SU-DHL-6 (cell line): ENCODE data around the gene HSPA12A.

ENCODE experiments used
- H2AFZ ChIP-seq: fragments of 200-600 bp; sonication (generic); 2 replicates; pipeline ENCODE4 v1.6.1; 2014; ENCODE audit warnings: low read depth, mild to moderate bottlenecking, moderate library complexity, mixed read lengths, antibody characterized with exemption, low read length; ENCODE audit not compliant: severe bottlenecking
- H3F3A ChIP-seq: fragments of 200-600 bp; shearing (Covaris generic); 2 replicates; pipeline ENCODE4 v1.6.0; 2016; ENCODE audit warnings: antibody characterized with exemption, mild to moderate bottlenecking; ENCODE audit not compliant: insufficient read depth
- H3K27ac ChIP-seq: fragments of 200-600 bp; sonication (generic); 2 replicates; pipeline ENCODE4 v1.5.1; 2016; ENCODE audit warnings: low read depth, mild to moderate bottlenecking, low read length, moderate library complexity, mixed read lengths
- H3K27me3 ChIP-seq: fragments of 200-600 bp; sonication (generic), shearing (Covaris generic); 2 replicates; pipeline ENCODE4 v1.6.0; 2014; ENCODE audit warnings: mild to moderate bottlenecking, low read length
- H3K36me3 ChIP-seq: fragments of 200-600 bp; sonication (generic); 2 replicates; pipeline ENCODE4 v1.6.1; 2014; ENCODE audit warnings: mild to moderate bottlenecking, low read length, mixed read lengths
- H3K4me2 ChIP-seq: fragments of 300-600, 200-600 bp; shearing (Covaris generic), sonication (generic); 2 replicates; pipeline ENCODE4 v1.6.0; 2014; ENCODE audit warnings: low read length, low read depth, mild to moderate bottlenecking; ENCODE audit not compliant: poor library complexity, severe bottlenecking
- H3K4me3 ChIP-seq: fragments of 200-600 bp; sonication (generic); 2 replicates; pipeline ENCODE4 v1.5.1; 2014; ENCODE audit warnings: antibody characterized with exemption, low read length, mild to moderate bottlenecking, mixed read lengths; ENCODE audit not compliant: insufficient read depth, poor library complexity, severe bottlenecking
- H3K79me2 ChIP-seq: fragments of 200-600 bp; sonication (generic); 2 replicates; pipeline ENCODE4 v1.6.1; 2014; ENCODE audit warnings: mild to moderate bottlenecking, low read length, moderate library complexity; ENCODE audit not compliant: insufficient read depth
- H3K9ac ChIP-seq: fragments of 200-600 bp; sonication (generic); 2 replicates; pipeline ENCODE4 v1.7.0; 2014; ENCODE audit warnings: mild to moderate bottlenecking, low read length
- H3K9me2 ChIP-seq: fragments of 200-600 bp; sonication (generic); replicated peaks from 2 replicates; pipeline ENCODE4 v1.6.1; 2014; ENCODE audit warnings: low read length; ENCODE audit not compliant: insufficient read depth
- H3K9me3 ChIP-seq: fragments of 200-600 bp; sonication (generic); 2 replicates; pipeline ENCODE4 v1.6.1; 2014; ENCODE audit warnings: low read length, mixed read lengths; ENCODE audit not compliant: insufficient read depth
- H4K20me1 ChIP-seq: fragments of 200-600 bp; sonication (generic); 2 replicates; pipeline ENCODE4 v1.6.1; 2014; ENCODE audit warnings: low read depth, mild to moderate bottlenecking, antibody characterized with exemption, low read length, moderate library complexity, mixed read lengths
- EZH2phosphoT487 ChIP-seq: fragments of 200-600 bp; sonication (generic), shearing (Covaris generic); conservative IDR thresholded peaks from 2 replicates; pipeline ENCODE4 v1.6.1; 2018; ENCODE audit warnings: mild to moderate bottlenecking, antibody characterized with exemption, low read length, moderate library complexity, mixed read lengths
- TF ChIP-seq, protein P1 (sequence below): fragments of 200-600 bp; sonication (generic); IDR thresholded peaks from one replicate; pipeline ENCODE4 v1.5.1; 2017; ENCODE audit warnings: antibody characterized with exemption, mild to moderate bottlenecking, low read length, moderate library complexity; ENCODE audit not compliant: insufficient read depth, poor library complexity, severe bottlenecking

Gene HSPA12A

DNA sequence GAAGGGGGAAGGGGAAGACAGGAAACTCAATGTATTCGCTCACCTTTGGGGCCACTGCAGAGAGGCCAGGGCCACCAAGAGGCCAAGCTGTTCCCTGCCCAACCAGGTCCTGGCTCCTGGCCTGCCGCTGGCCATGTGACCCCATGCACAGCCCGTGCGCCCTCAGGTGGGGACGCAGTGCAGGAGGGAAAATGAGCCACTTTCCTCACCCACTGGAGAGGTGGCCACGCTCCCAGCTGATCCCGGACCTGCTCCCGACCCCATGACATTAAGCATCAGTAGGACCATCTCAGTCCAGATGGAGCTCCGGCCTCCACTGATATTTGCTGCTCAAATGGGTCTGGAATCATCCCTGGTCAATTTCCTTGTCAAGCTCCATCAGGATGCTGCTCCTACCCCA lies 40.2 kb downstream of the HSPA12A start:
- H3K36me3 ChIP-seq, result no peaks in the 10 kb centered on the region
- H3K9ac ChIP-seq, result no peak overlapping the region
- no peaks in the 10 kb centered on the region for H3F3A ChIP-seq
- no peaks in the 10 kb centered on the region for H4K20me1 ChIP-seq
- H3K27ac ChIP-seq, result no peak overlapping the region
- H3K4me3 ChIP-seq, result no peak overlapping the region
- TF ChIP-seq, protein P1, sequence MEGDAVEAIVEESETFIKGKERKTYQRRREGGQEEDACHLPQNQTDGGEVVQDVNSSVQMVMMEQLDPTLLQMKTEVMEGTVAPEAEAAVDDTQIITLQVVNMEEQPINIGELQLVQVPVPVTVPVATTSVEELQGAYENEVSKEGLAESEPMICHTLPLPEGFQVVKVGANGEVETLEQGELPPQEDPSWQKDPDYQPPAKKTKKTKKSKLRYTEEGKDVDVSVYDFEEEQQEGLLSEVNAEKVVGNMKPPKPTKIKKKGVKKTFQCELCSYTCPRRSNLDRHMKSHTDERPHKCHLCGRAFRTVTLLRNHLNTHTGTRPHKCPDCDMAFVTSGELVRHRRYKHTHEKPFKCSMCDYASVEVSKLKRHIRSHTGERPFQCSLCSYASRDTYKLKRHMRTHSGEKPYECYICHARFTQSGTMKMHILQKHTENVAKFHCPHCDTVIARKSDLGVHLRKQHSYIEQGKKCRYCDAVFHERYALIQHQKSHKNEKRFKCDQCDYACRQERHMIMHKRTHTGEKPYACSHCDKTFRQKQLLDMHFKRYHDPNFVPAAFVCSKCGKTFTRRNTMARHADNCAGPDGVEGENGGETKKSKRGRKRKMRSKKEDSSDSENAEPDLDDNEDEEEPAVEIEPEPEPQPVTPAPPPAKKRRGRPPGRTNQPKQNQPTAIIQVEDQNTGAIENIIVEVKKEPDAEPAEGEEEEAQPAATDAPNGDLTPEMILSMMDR, result no peak
- no peak for TF ChIP-seq EZH2phosphoT487
- no peak overlapping the region for H2AFZ ChIP-seq
- no peaks in the 10 kb centered on the region for H3K27me3 ChIP-seq
- no peaks in the 10 kb centered on the region for H3K9me2 ChIP-seq
- H3K9me3 ChIP-seq, result no peaks in the 10 kb centered on the region
- no peaks in the 10 kb centered on the region for H3K79me2 ChIP-seq
- H3K4me2 ChIP-seq, result no peak overlapping the region

DNA sequence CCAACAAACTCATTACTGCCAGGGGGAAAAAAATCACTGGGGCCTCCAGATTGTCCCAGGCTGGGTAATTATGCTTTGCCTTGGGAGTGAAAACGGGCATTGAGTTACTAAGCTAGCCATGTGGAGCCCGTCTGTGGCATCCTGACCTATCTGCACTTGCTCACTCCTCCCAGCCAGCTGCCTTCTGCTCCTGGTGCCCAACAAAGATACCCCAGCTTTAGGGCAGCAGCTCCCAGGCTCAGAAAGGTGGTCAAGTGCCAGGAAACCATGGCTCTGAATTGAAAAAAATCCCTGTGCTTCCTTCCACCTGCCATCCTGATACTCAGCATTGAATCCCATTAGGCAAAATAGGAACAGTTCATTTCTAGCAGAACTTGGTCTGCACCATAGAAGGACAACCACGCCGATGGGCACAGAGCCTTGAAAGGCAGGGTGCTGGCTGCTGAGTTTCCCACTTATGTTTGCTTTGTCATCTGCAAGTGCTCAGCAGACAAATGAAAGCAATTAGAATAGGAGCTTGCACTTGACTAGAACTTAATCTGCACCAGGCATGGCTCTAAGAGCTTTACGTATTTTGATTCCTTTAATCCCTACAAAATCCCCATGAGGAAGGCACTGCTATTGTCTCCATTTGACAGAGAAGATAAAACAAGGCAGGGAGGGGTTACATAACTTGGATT lies 42.8 kb downstream of the HSPA12A start:
- no peak overlapping the region for H3K27ac ChIP-seq

DNA sequence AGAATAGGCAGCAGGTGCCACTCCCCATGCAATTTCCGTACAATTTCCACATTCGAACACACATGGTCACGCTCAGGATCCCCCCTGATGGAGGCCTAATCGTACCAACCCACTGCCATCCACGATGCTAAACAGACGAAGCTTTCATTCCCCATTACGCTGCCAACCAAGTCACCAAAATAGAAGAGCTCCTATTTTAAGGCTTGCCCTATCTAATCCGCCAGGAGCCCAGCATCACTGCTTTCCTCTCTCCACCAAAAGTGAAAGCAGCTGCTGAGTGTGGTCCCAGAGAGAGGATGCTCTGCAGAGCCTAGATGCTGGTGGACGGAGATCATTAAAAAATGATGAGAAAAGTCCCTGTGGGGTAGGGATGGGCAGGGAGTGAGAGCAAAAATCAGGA lies 43.3 kb downstream of the HSPA12A start:
- H3K36me3 ChIP-seq, result no peaks in the 10 kb centered on the region
- H4K20me1 ChIP-seq, result no peaks in the 10 kb centered on the region
- H3K27ac ChIP-seq, result no peak overlapping the region
- H3K27me3 ChIP-seq, result no peaks in the 10 kb centered on the region
- H3K9me3 ChIP-seq, result no peaks in the 10 kb centered on the region
- no peak overlapping the region for H3K9ac ChIP-seq
- H2AFZ ChIP-seq, result no peak overlapping the region
- H3K9me2 ChIP-seq, result no peaks in the 10 kb centered on the region
- no peak overlapping the region for H3K4me2 ChIP-seq
- no peak overlapping the region for H3K4me3 ChIP-seq
- no peaks in the 10 kb centered on the region for H3K79me2 ChIP-seq
- TF ChIP-seq, protein P1, result no peak
- no peak for TF ChIP-seq EZH2phosphoT487
- H3F3A ChIP-seq, result no peaks in the 10 kb centered on the region

More for the DNA sequence above, 42.8 kb downstream of the HSPA12A start:
- no peaks in the 10 kb centered on the region for H3K9me3 ChIP-seq
- H4K20me1 ChIP-seq, result no peaks in the 10 kb centered on the region
- H3F3A ChIP-seq, result no peaks in the 10 kb centered on the region
- H3K9ac ChIP-seq, result no peak overlapping the region
- H3K9me2 ChIP-seq, result no peaks in the 10 kb centered on the region
- no peaks in the 10 kb centered on the region for H3K79me2 ChIP-seq
- no peak for TF ChIP-seq EZH2phosphoT487
- TF ChIP-seq, protein P1, result no peak
- no peaks in the 10 kb centered on the region for H3K27me3 ChIP-seq
- no peak overlapping the region for H2AFZ ChIP-seq
- H3K36me3 ChIP-seq, result no peaks in the 10 kb centered on the region
- no peak overlapping the region for H3K4me2 ChIP-seq
- no peak overlapping the region for H3K4me3 ChIP-seq

DNA sequence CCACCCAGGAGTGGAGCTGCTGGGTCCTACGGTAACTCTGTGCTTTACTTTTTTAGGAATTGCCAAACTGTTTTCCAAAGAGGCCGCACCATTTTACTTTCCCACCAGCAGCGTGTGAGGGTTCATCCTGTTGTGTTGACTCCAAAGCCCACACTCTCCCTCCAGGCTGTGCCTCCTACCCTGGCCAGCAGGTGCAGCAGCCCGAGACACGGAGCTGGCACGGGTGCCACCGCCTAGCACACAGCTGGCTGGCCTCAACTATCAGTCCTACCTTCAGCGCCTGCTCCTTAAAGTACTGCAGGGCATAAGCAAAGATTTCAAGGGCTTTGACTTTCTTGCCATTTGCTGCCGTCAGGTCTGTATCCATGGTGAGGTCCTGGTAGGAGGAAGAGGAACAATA lies 44.0 kb downstream of the HSPA12A start:
- Histone ChIP-seq H3F3A (no peaks in the 10 kb centered on the region), H3K27me3 (no peaks in the 10 kb centered on the region), H3K27ac (no peak overlapping the region), H3K9ac (no peak overlapping the region), H3K4me2 (no peak overlapping the region), H2AFZ (no peak overlapping the region), H3K36me3 (no peaks in the 10 kb centered on the region), H4K20me1 (no peaks in the 10 kb centered on the region), H3K9me3 (no peaks in the 10 kb centered on the region), H3K4me3 (no peak overlapping the region), H3K9me2 (no peaks in the 10 kb centered on the region), H3K79me2 (no peaks in the 10 kb centered on the region)
- no peak for TF ChIP-seq EZH2phosphoT487
- TF ChIP-seq, protein P1, result no peak
